ENCODE measurements around the gene UQCRC1. TPM values are rescaled to one million over a fixed set of nuclear protein-coding genes. Genes with fewer than 3 reads are reported as not detected.

The UQCRC1 gene
- polyA plus RNA-seq, 3 donors: 326 to 409 (median 350) TPM

GRCh38 chr3:48637305-48637704, 27.9 kb upstream of the UQCRC1 start:
- intact Hi-C loops (cut with micrococcal nuclease): loop anchor here (10.0 kb wide), 1 partner anchor 173 kb away; a partner anchor contains a TSS
- Histone ChIP-seq H4K20me1 (ENCODE audit: insufficient read depth, low read length) (peaks cover 16% of the 10 kb centered on the region), H3K4me1 (ENCODE audit: control insufficient read depth in 1 of 2, insufficient read depth in 2 of 2, low read length in 2 of 2) (peaks cover 21 to 32% of the 10 kb centered on the region in 2 donors), H3K4me2 (replicated peaks; ENCODE audit: extremely low read depth, low read length, poor library complexity, severe bottlenecking) (no peak overlapping the region), H2AFZ (ENCODE audit: insufficient read depth, low read depth, low read length, poor library complexity, severe bottlenecking) (no peak overlapping the region), H3K9ac (ENCODE audit: insufficient read depth, low read length, poor library complexity, severe bottlenecking) (no peak overlapping the region), H3K36me3 (replicated peaks in 1 of 2; ENCODE audit: control insufficient read depth in 1 of 2, insufficient read depth in 2 of 2, low read length in 2 of 2) (peaks cover 12 to 14% of the 10 kb centered on the region in 2 donors), H3K79me2 (ENCODE audit: insufficient read depth, low read length) (peaks cover 19% of the 10 kb centered on the region), H3K27ac (ENCODE audit: low read depth in 1 of 2, low read length in 2 of 2) (no peak overlapping the region), H3K27me3 (ENCODE audit: control insufficient read depth in 2 of 2, insufficient read depth in 2 of 2, low read length in 2 of 2) (no peaks in the 10 kb centered on the region), H3K4me3 (replicated peaks in 1 of 3; ENCODE audit: low read depth in 2 of 3, low read length in 3 of 3) (no peak overlapping the region), H3K9me3 (replicated peaks in 1 of 2; ENCODE audit: control insufficient read depth in 1 of 2, insufficient read depth in 1 of 2, low read length in 2 of 2) (no peaks in the 10 kb centered on the region)
- peaks cover 2 to 5% (median 2%) of the 10 kb centered on the region in 3 donors for H3K27me3 Mint-ChIP-seq (ENCODE audit: low read depth in 3 of 3)
- no peak for TF ChIP-seq CTCF (IDR thresholded peaks at IDR 0.05)
- peaks cover 4 to 12% of the 10 kb centered on the region in 2 donors for H3K36me3 Mint-ChIP-seq
- 96% methylated on average over 6 of the region's 6 CpGs for WGBS (ENCODE audit: insufficient coverage)
- H3K4me3 Mint-ChIP-seq: no peak overlapping the region
- peak overlapping the region in 1 of 7 donors; percentile 10 for H3K27ac Mint-ChIP-seq
- H3K4me1 Mint-ChIP-seq: peaks cover 23% of the 10 kb centered on the region
- H3K9me3 Mint-ChIP-seq: no peaks in the 10 kb centered on the region
- DNase-seq: no peak

- peak overlapping the region; percentile 85 to 95 (median 89) for H3K4me3 ChIP-seq (replicated peaks in 1 of 3; ENCODE audit: low read depth in 2 of 3, low read length in 3 of 3)
- peak overlapping the region; percentile 96 for H2AFZ ChIP-seq (ENCODE audit: insufficient read depth, low read depth, low read length, poor library complexity, severe bottlenecking)
- Mint-ChIP-seq H3K9me3 (no peaks in the 10 kb centered on the region), H3K4me1 (peaks cover 23% of the 10 kb centered on the region), H3K4me3 (peak overlapping the region; percentile 93), H3K36me3 (peaks cover 12 to 23% of the 10 kb centered on the region in 2 donors), H3K27ac (peak overlapping the region in 4 of 7 donors; percentile 35 to 88 (median 78)), H3K27me3 (ENCODE audit: low read depth in 3 of 3) (peaks cover 2 to 5% (median 2%) of the 10 kb centered on the region in 3 donors)
- peak overlapping the region in 1 of 2 donors; percentile 78 for H3K27ac ChIP-seq (ENCODE audit: low read depth in 1 of 2, low read length in 2 of 2)
- peaks cover 21 to 32% of the 10 kb centered on the region in 2 donors for H3K4me1 ChIP-seq (ENCODE audit: control insufficient read depth in 1 of 2, insufficient read depth in 2 of 2, low read length in 2 of 2)
- peak in 1 of 3 donors; percentile 3 for DNase-seq
- TF ChIP-seq CTCF (IDR thresholded peaks at IDR 0.05): no peak
- peak overlapping the region; percentile 93 for H3K4me2 ChIP-seq (replicated peaks; ENCODE audit: extremely low read depth, low read length, poor library complexity, severe bottlenecking)
- H3K9ac ChIP-seq (ENCODE audit: insufficient read depth, low read length, poor library complexity, severe bottlenecking): peak overlapping the region; percentile 80
- WGBS (ENCODE audit: insufficient coverage): no CpG with 5 or more reads among the region's 10 CpGs
- peaks cover 16% of the 10 kb centered on the region for H4K20me1 ChIP-seq (ENCODE audit: insufficient read depth, low read length)
- peaks cover 20 to 25% of the 10 kb centered on the region in 2 donors for H3K36me3 ChIP-seq (replicated peaks in 1 of 2; ENCODE audit: control insufficient read depth in 1 of 2, insufficient read depth in 2 of 2, low read length in 2 of 2)
- intact Hi-C loops (cut with micrococcal nuclease): loop anchor here (10.0 kb wide), 1 partner anchor 171 kb away; a partner anchor contains a TSS
- peaks cover 19% of the 10 kb centered on the region for H3K79me2 ChIP-seq (ENCODE audit: insufficient read depth, low read length)
- H3K27me3 ChIP-seq (ENCODE audit: control insufficient read depth in 2 of 2, insufficient read depth in 2 of 2, low read length in 2 of 2): no peaks in the 10 kb centered on the region
- no peaks in the 10 kb centered on the region for H3K9me3 ChIP-seq (replicated peaks in 1 of 2; ENCODE audit: control insufficient read depth in 1 of 2, insufficient read depth in 1 of 2, low read length in 2 of 2)
Measured at GRCh38 chr3:48636149-48636655, 26.8 kb upstream of the UQCRC1 start.
